K562 (cell line): ENCODE measurements around the gene PRSS23. TPM values are rescaled to one million over a fixed set of nuclear protein-coding genes. Genes with fewer than 3 reads are reported as not detected.

Experiments
- ATAC-seq: fragments of 200-7000 bp; cut with Tn5 transposase; 3 replicates; pipeline ENCODE4 v1.9.1; 2020; ENCODE audit warnings: moderate library complexity
- Bru-seq: library from RNA; stranded (reverse); fragments of 400-500 nt; gene quantifications from one replicate; lab custom pipeline; 2021; lab: Mats Ljungman, UMichigan
- BruChase-seq, 2 experiments: library from RNA; stranded (reverse); fragments of 400-500 nt; gene quantifications; one replicate each; lab custom pipeline; 2021; lab: Mats Ljungman, UMichigan
- BruUV-seq: library from RNA; stranded (reverse); fragments of 400-500 nt; replicated peaks from 2 replicates; lab custom pipeline; 2021; lab: Mats Ljungman, UMichigan
- CTCF ChIA-PET: fragments of 300-600 bp; formaldehyde crosslinking; extraction: SDS; loops from one replicate; lab custom pipeline; 2021; ENCODE audit warnings: low intra/inter-chr PET ratio; lab: Yijun Ruan, JAX
- POLR2A ChIA-PET: fragments of 300-600, 350-650 bp; sonication (Branson Sonifier 250); formaldehyde crosslinking; extraction: SDS; loops from one replicate; lab custom pipeline; 2021; ENCODE audit warnings: antibody characterized with exemption, inconsistent platforms; lab: Yijun Ruan, JAX
- DNase-seq, 4 experiments: peaks; one replicate each; pipeline versions ENCODE4 v3.0.0 to v3.0.0-alpha.2; 2011 to 2018; ENCODE audit warnings: low spot score in 3 of 4, mixed read lengths in 3 of 4; ENCODE audit errors: extremely low read depth in 1 of 4
- FAIRE-seq: peaks from 2 replicates; lab custom pipeline; 2011; peaks lifted over from hg19 to GRCh38; lab: Jason Lieb, UNC
- H2AFZ ChIP-seq: 2 replicates; pipeline ENCODE4 v1.6.0; 2011; ENCODE audit warnings: low read depth, low read length, control low read depth, inconsistent platforms
- H3K27ac ChIP-seq: fragments of 200-600 bp; 3 replicates; pipeline ENCODE4 v1.8.0; 2011; ENCODE audit warnings: low read depth, mild to moderate bottlenecking, control low read depth, inconsistent platforms, low read length, moderate library complexity, mixed read lengths; ENCODE audit errors: extremely low read depth
- H3K27me3 ChIP-seq, 2 experiments: fragments of 300-600 bp in 1 of 2; 2 replicates in 1 of 2; 3 replicates in 1 of 2; pipeline versions ENCODE4 v1.6.0 to v1.8.0; 2011; ENCODE audit warnings: inconsistent platforms in 2 of 2, low read length in 2 of 2, mild to moderate bottlenecking in 1 of 2, mixed read lengths in 1 of 2, moderate library complexity in 1 of 2; ENCODE audit not compliant: control insufficient read depth in 2 of 2, insufficient read depth in 2 of 2
- H3K36me3 ChIP-seq: fragments of 300-600 bp; 3 replicates; pipeline ENCODE4 v1.8.0; 2011; ENCODE audit warnings: mild to moderate bottlenecking, low read length, inconsistent platforms; ENCODE audit not compliant: control insufficient read depth, insufficient read depth
- H3K4me1 ChIP-seq, 2 experiments: fragments of 200-600 bp in 1 of 2; replicated peaks in 1 of 2; 2 replicates in 1 of 2; 3 replicates in 1 of 2; pipeline versions ENCODE4 v1.5.1 to v1.8.0; 2011; ENCODE audit warnings: inconsistent platforms in 2 of 2, low read length in 2 of 2, mild to moderate bottlenecking in 1 of 2, mixed read lengths in 1 of 2, moderate library complexity in 1 of 2; ENCODE audit not compliant: control insufficient read depth in 2 of 2, insufficient read depth in 2 of 2
- H3K4me2 ChIP-seq: 2 replicates; pipeline ENCODE4 v1.6.1; 2011; ENCODE audit warnings: low read length, control low read depth, inconsistent platforms, mixed read lengths; ENCODE audit not compliant: insufficient read depth
- H3K4me3 ChIP-seq: fragments of 200-600 bp; sonication (generic), shearing (Covaris generic); 2 replicates; pipeline ENCODE4 v1.5.1; 2016; ENCODE audit warnings: control low read depth, inconsistent platforms
- H3K79me2 ChIP-seq: fragments of 200-600 bp; 3 replicates; pipeline ENCODE4 v1.8.0; 2011; ENCODE audit warnings: low read length, inconsistent platforms; ENCODE audit not compliant: control insufficient read depth, insufficient read depth
- H3K9ac ChIP-seq, 2 experiments: 2 replicates each; pipeline versions ENCODE4 v1.6.0 to v1.6.1; 2011; ENCODE audit warnings: low read depth in 2 of 2, low read length in 2 of 2, control low read depth in 1 of 2, inconsistent platforms in 1 of 2, mild to moderate bottlenecking in 1 of 2, mixed read lengths in 1 of 2; ENCODE audit not compliant: insufficient read depth in 1 of 2
- H3K9me1 ChIP-seq: one replicate; pipeline ENCODE4 v1.6.0; 2011; ENCODE audit warnings: inconsistent platforms, mild to moderate bottlenecking, low read length, moderate library complexity; ENCODE audit not compliant: control insufficient read depth, insufficient read depth
- H3K9me3 ChIP-seq: replicated peaks from 2 replicates; pipeline ENCODE4 v1.5.1; 2011; ENCODE audit warnings: low read depth, low read length, inconsistent platforms; ENCODE audit not compliant: control insufficient read depth, insufficient read depth
- H4K20me1 ChIP-seq: replicated peaks from 2 replicates; pipeline ENCODE4 v1.6.1; 2011; ENCODE audit warnings: low read length, inconsistent platforms, mixed read lengths; ENCODE audit not compliant: control insufficient read depth, insufficient read depth
- DACH1 ChIP-seq: fragments of 450-650 bp; IDR thresholded peaks from 2 replicates; pipeline ENCODE4 v1.6.1; 2018; ENCODE audit not compliant: partially characterized antibody
- VEZF1 ChIP-seq: fragments of 200-800 bp; sonication (Bioruptor generic); IDR thresholded peaks from 2 replicates; pipeline ENCODE4 v1.6.1; 2017; ENCODE audit warnings: missing genetic modification characterization, missing compliant biosample characterization
- ZNF655 ChIP-seq: fragments of 250-450 bp; sonication (Bioruptor Pico); IDR thresholded peaks from 2 replicates; pipeline ENCODE4 v1.5.0; 2021
- WGBS: fragments of 100-300 bp; shearing (Covaris generic); methylation state at CpG from one replicate; pipeline ENCODE4 v1.1.6; 2016; ENCODE audit warnings: low coverage, mixed read lengths; ENCODE audit not compliant: insufficient coverage; ENCODE audit errors: missing lambda C conversion rate; 5-methylcytosine and 5-hydroxymethylcytosine counted together
- in situ Hi-C: fragments of 300-500 bp; cut with MboI; formaldehyde crosslinking; loops from 4 replicates; pipeline ENCODE4 v1.15.0; 2018; ENCODE audit warnings: inconsistent platforms, mixed read lengths
- intact Hi-C: fragments of 100-400 bp; cut with micrococcal nuclease; formaldehyde crosslinking; loops from 2 replicates; pipeline ENCODE4 v1.14.2; 2022
- long read RNA-seq, 3 experiments: library from polyadenylated mRNA in 2 of 3; library from RNA in 1 of 3; unstranded in 2 of 3; stranded (forward) in 1 of 3; transcript quantifications; one replicate each; pipeline ENCODE4 v2.0.0, GENCODE V29; 2019 to 2022
- polyA minus RNA-seq, 3 experiments: library from RNA; depleted of rRNA, polyadenylated mRNA; stranded (reverse); fragments of >200 nt; gene quantifications; 2 replicates each; pipeline ENCODE4 v1.2.3, GENCODE V29; 2011
- polyA plus RNA-seq, 8 experiments: library from polyadenylated mRNA; depleted of rRNA in 4 of 8; stranded (reverse) in 5 of 8; unstranded in 3 of 8; fragments of >200 nt; fragmentation: Nextera tagmentation in 2 of 8; fragmentation: Illumina TruSeq in 1 of 8; extraction: Ambion mirVana in 2 of 8; extraction: Trizol in 1 of 8; gene quantifications; 2 replicates each; pipeline versions ENCODE4 v1.2.1 to v1.2.3, GENCODE V29; 2011 to 2014; ENCODE audit warnings: inconsistent platforms in 1 of 8, missing spikeins in 1 of 8
- total RNA-seq, 7 experiments: library from RNA; depleted of rRNA in 6 of 7; stranded (reverse); fragments of >200 nt in 6 of 7; fragmentation: Illumina TruSeq in 2 of 7; extraction: Trizol in 2 of 7; gene quantifications; 2 replicates each; pipeline versions ENCODE4 v1.2.1 to v1.2.3, GENCODE V29; 2011 to 2021; ENCODE audit warnings: low replicate concordance in 1 of 7

PRSS23 gene
- not detected in 2 replicates for total RNA-seq (2011; cell fraction: chromatin; rRNA removed; ENCODE audit: low replicate concordance)
- 0.13 TPM in 1 of 2 replicates, not detected in the other for total RNA-seq (2011; cell fraction: nucleolus; rRNA removed)
- not detected in 2 replicates for total RNA-seq (2011; cell fraction: nucleoplasm; rRNA removed)
- 0.05 and 0.16 TPM in 2 replicates for total RNA-seq (2014; rRNA removed)
- 0.11 and 0.16 TPM in 2 replicates for total RNA-seq (2014; rRNA removed; fragmentation: Illumina TruSeq; extraction: Trizol)
- total RNA-seq (2015; rRNA removed; fragmentation: Illumina TruSeq; extraction: Trizol), result 0.14 and 0.23 TPM in 2 replicates
- total RNA-seq (2021), result 0.51 and 0.58 TPM in 2 replicates
- not detected in 2 replicates for polyA plus RNA-seq (2011; rRNA removed)
- 0.03 and 0.12 TPM in 2 replicates for polyA plus RNA-seq (2011; cell fraction: cytosol; rRNA removed)
- polyA plus RNA-seq (2011; cell fraction: nucleus; rRNA removed), result 0.06 TPM in 1 of 2 replicates, not detected in the other
- polyA plus RNA-seq (2012), result 0.33 and 0.69 TPM in 2 replicates
- polyA plus RNA-seq (2014; fragmentation: Illumina TruSeq; extraction: Trizol), result 0.19 and 0.24 TPM in 2 replicates
- under 1 TPM; 0.04 to 0.11 TPM for polyA plus RNA-seq (2014; fragmentation: Nextera tagmentation; extraction: Ambion mirVana)
- 0.03 TPM in 1 of 2 replicates, not detected in the other for polyA plus RNA-seq (2014; rRNA removed)
- 0.03 TPM in 1 of 2 replicates, not detected in the other for polyA minus RNA-seq (2011; rRNA and poly(A)+ RNA removed)
- polyA minus RNA-seq (2011; cell fraction: cytosol; rRNA and poly(A)+ RNA removed), result 2.6 and 3.0 TPM in 2 replicates
- 0.13 and 0.33 TPM in 2 replicates for polyA minus RNA-seq (2011; cell fraction: nucleus; rRNA and poly(A)+ RNA removed)
- Bru-seq, nascent RNA, result percentile 15 among the genes with signal in this experiment
- BruChase-seq, experiment 1, labeled RNA remaining after a 2-hour chase, result percentile 11 among the genes with signal in this experiment
- percentile 10 among the genes with signal in this experiment for BruChase-seq, experiment 2, labeled RNA remaining after a 6-hour chase
- long read RNA-seq, experiment 1, partial matches to known transcripts, result 0 of 21 reads
- long read RNA-seq, experiment 1, other reads (novel, unspliced or antisense), result 21 of 21 reads
- long read RNA-seq, experiment 2, result 0 reads
- long read RNA-seq, experiment 3, result 0 reads

- POLR2A ChIA-PET, result interaction anchor here (0.7 kb wide), 1 partner anchor 337 kb away, joined by 3 read pairs; no protein-coding TSS in a partner anchor
These were observed at the start of gene PRSS23 for GRCh38 chr11:86800076-86800959. Gene PRSS23, plus strand, starts transcription at chr11:86800542. Its CDS starts 7,102 bp downstream, at chr11:86807644.

More at GRCh38 chr11:86800076-86800959, at the start of gene PRSS23:
- intact Hi-C loops (no loop called here), in situ Hi-C loops (no loop called here)
- Histone ChIP-seq H3K36me3 (no peaks in the 10 kb centered on the region), H3K9me3 (no peaks in the 10 kb centered on the region), H2AFZ (no peak within 1 kb of the TSS), H3K9me1 (no peaks in the 10 kb centered on the region), H3K4me3 (no peak within 1 kb of the TSS), H3K4me2 (no peak within 1 kb of the TSS), H3K4me1 (peaks cover 0 to 13% of the 10 kb centered on the region in 2 experiments; a peak in 2 of 5 replicates), H3K79me2 (no peaks in the 10 kb centered on the region), H4K20me1 (no peaks in the 10 kb centered on the region), H3K9ac (no peak within 1 kb of the TSS), H3K27ac (no peak within 1 kb of the TSS), H3K27me3 (peaks cover 14 to 27% of the 10 kb centered on the region in 2 experiments)
- CTCF ChIA-PET, result no interaction called here
- FAIRE-seq (no peak), DNase-seq (peak; percentile 11 to 38 (median 32)), ATAC-seq (peak; percentile 61)
- no TSS peak for BruUV-seq
- TF ChIP-seq VEZF1 (CRISPR knock-in tag) (peak; percentile 56), DACH1 (no peak), ZNF655 (CRISPR knock-in tag) (no peak)
- WGBS, result 28% methylated on average over 35 of the region's 97 CpGs
